ENCODE results near the gene LDB3. TPM values are rescaled to one million over a fixed set of nuclear protein-coding genes. Genes with fewer than 3 reads are reported as not detected.

Gene LDB3
- total RNA-seq, 1 experiment from 2014 or later = 0.20 TPM

DNA sequence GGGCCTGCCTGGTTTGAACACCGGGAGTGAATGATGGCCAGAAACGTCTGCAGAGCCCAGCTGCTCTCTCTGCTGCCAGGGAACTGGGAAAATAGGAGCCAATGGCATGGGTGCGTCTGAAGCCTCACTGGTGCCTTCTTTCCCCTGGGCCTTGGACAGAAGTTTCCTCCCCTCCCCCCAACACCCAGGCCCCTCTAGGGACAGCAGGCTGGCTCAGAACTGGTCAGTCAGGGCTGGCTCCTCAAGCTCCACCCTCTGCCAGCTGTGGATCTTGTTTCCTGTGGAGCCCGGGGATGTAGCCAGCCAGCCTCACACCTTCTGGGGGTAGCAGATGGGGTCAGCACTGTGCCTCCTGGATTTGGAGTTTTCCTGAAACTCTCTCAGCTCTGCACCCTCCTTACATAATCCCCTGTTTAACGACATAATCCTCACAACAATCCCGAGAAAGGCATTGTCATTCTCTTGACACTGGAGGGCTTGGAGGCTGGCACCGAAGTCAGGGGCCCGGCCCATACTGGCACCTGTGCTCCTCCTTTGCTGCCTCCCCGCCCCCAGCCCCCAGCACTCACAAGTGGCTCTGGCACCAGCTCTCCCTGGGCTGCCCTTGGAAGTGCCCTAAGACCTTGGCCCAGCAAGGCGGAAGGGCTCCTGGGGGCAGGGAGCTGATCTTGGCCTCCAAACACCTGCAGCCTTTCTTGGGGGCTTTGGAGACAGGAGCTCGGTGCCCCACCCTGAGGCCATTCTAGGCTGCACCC, 5.7 kb downstream of the LDB3 start:
- Histone ChIP-seq H3K9ac (ENCODE audit: low read length) (no peak overlapping the region), H3K27me3 (ENCODE audit: insufficient read depth, low read length) (no peaks in the 10 kb centered on the region), H3K9me3 (ENCODE audit: control insufficient read depth in 1 of 2, insufficient read depth in 1 of 2, low read depth in 1 of 2, low read length in 2 of 2) (no peaks in the 10 kb centered on the region), H3K9me2 (ENCODE audit: insufficient read depth) (no peaks in the 10 kb centered on the region), H3K27ac (ENCODE audit: low read depth, low read length) (no peak overlapping the region), H3K79me2 (ENCODE audit: insufficient read depth, low read length) (no peaks in the 10 kb centered on the region), H4K20me1 (ENCODE audit: insufficient read depth) (no peaks in the 10 kb centered on the region), H3K4me3 (replicated peaks in 1 of 2; ENCODE audit: low read depth in 1 of 2, low read length in 2 of 2) (no peak overlapping the region), H2AFZ (ENCODE audit: low read depth, low read length, poor library complexity, severe bottlenecking) (no peak overlapping the region), H3K36me3 (ENCODE audit: control insufficient read depth in 1 of 2, insufficient read depth in 2 of 2, low read length in 2 of 2) (no peaks in the 10 kb centered on the region), H3K4me1 (ENCODE audit: control insufficient read depth in 1 of 2, insufficient read depth in 2 of 2, low read length in 2 of 2) (peaks cover 0 to 19% of the 10 kb centered on the region in 2 experiments; a peak in 2 of 4 replicates), H3K4me2 (ENCODE audit: low read length) (no peak overlapping the region)
- ChIA-PET POLR2A (no interaction called here), RAD21 (ENCODE audit: low non-redundant PET in 1 of 2, low total read pairs in 2 of 2, uncharacterized antibody in 2 of 2, unreplicated experiment in 2 of 2) (no interaction called here), CTCF (no interaction called here)
- no TSS peak for BruUV-seq (replicated peaks)
- TF ChIP-seq, protein P1, sequence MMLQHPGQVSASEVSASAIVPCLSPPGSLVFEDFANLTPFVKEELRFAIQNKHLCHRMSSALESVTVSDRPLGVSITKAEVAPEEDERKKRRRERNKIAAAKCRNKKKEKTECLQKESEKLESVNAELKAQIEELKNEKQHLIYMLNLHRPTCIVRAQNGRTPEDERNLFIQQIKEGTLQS (IDR thresholded peaks at IDR 0.05) = no peak
- TF ChIP-seq FOSL1 (IDR thresholded peaks at IDR 0.05; ENCODE audit: low read depth) (no peak), ZBTB33 (IDR thresholded peaks at IDR 0.05; ENCODE audit: extremely low read depth, insufficient replicate concordance, low read length) (no peak), SP1 (IDR thresholded peaks at IDR 0.05; ENCODE audit: low read depth) (no peak), TCF7L2 (IDR thresholded peaks at IDR 0.05; ENCODE audit: borderline replicate concordance, extremely low read depth, insufficient read depth, insufficient read length) (no peak), ZNF274 (IDR thresholded peaks at IDR 0.05; ENCODE audit: low read depth, low read length) (no peak), POLR2AphosphoS5 (IDR thresholded peaks at IDR 0.05; ENCODE audit: low read depth, low read length) (no peak)
- ATAC-seq (no peak), DNase-seq (ENCODE audit: low read depth, low spot score) (no peak)
- intact Hi-C loops (cut with micrococcal nuclease) = no loop called here

Data from HCT116 (cell line).